Activated CD8-positive, alpha-beta memory T cell treated with anti-CD3 and anti-CD28 coated beads, Interleukin-2, amount 50 U/mL, for 48 hours (primary cell): ENCODE results near the gene LRRC7.

ENCODE experiments used
- DNase-seq: peaks from one replicate; pipeline ENCODE4 v3.0.0-alpha.2; 2020

The LRRC7 gene

DNA sequence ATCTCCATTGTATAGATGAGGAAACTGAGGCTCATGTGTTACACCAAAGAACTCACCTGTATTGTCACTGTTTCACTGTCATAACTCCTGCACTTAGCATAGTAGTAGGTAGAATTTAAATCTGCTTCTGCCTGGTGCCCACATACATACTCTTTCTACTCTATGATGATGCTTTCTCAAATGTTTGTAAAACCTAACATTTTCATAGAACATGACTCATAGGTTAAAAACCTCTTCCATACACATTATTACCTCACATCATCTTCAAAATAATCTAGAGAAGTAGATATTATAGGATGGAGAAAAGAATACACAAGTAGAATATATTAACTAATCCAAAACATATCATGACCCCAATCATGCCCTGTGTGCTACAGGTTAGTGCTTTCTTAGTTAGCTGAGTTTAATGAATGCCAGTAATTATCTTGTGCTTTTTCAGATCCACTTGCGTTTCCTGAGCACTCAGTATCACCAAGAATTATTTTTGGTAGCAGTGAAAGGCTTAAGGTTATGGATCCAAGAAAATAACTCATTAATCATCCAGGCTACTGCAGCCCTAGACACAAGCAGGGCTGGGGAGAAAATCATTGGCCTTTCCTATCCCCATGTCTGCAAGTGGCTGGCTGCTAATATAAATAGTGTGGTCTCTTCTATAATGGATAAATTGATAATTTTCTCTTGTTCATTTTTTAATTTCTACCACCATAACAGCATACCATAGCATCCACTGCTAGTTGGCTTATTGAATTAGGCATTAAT lies 480.8 kb downstream of the LRRC7 start:
- no peak for DNase-seq

DNA sequence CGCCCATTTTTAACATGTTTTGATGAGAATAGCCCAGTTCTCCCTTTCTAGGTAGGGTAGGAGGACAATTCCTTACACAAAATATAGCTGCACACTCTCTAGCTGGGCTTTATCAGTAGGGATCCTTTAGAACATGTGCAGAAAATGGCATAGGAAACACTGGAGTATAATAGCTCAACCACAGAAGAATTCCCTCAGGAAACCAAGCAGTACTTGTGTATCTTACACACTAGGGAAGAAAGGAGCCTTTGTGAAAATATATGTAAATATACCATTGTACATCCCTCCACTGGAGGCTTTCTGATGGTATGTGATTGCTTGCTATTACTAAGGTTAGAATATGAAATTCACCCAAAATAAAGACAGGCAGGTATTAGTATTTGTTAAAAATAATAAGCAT lies 484.2 kb downstream of the LRRC7 start:
- no peak for DNase-seq

DNA sequence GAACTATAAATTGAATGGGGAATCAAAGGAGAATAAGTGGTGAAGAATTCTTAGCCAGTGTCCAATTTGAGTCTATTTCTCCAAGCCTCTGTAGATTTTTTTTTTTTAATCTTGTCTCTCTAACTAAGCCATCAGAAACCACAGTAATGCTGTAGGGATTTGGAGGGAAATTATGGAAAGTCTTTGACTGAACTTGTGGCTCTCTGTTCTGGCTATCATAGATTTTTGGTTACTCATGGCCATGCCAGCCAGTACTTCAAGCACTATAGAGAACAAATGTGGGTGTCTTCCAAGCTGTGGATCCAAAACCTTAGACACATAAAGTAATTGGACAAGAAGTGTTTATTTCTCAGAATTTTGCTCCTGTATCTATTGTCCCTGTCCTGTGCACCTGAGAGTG lies 489.8 kb downstream of the LRRC7 start:
- no peak for DNase-seq

DNA sequence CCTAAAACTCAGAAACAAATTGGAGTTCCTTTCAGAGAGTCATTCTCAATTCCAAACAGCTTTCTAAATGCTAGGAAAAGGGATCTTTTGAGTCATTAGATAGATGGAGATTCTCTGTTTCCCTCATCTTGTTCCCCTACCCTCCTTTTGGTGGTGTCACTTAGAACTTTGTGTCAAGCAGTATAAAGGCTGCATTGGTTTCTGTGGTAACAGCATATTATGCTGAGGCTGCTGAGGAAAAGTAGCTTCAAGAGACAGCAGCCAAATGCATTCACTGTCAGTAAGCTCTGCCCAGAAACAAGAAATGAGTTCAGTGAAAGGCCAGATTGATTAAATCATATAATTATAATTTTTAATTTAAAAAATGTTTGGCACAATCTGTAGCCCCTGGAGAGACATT lies 493.5 kb downstream of the LRRC7 start:
- DNase-seq, result no peak

DNA sequence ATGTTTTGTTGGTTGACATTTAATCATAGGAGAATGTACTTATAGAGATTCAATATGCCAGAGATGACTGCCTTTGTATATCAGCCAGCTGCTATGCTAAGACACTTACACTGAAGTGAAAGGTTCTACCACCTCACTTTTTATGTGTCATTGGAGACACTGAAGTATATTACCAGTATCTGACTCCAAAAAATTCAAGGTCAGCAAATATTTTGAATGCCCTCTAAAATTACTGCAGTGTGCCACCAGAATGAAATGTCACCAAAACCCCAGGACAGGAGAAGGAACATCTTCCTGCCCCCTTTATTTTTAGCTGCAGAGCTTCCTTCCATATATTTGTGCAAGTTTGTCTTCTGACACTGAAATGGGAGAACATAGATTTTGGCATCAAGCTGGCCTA lies 496.1 kb downstream of the LRRC7 start:
- DNase-seq, result no peak

DNA sequence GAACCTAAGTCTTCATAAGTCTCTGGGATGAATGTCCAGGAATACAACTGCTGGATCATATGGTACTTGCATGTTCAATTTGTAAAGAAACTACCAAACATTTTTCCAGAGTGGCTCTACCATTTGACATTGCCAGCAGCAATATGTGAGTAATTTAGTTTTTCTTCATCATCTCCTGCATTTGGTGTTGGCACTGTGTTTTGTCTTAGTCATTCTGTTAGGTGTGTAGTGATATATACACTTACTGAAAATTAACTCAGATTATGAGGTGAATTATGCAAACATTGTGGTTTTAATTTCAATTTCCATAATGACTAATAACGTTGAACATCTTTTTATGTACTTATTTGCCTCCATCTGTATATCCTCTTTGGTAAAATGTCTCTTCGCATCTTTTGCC lies 499.0 kb downstream of the LRRC7 start:
- no peak for DNase-seq

DNA sequence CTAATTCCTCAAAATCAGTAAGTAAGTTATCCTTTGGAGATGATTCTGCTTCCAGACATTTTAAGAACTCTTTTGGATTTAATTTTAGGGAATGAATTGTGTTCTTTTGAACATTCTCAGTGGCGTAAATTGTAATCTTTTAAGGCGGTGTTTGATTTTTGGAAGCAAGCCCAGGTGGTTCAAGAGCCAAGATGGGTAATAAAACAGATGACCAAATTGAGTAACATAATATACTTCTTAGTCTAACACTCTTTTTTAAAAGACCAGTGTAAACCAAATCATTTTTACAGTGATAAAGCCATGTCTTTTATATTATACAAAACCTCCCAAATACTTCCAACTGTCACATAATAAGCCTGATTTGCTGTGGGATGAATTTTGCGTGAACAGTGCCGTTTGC lies 503.9 kb downstream of the LRRC7 start:
- no peak for DNase-seq

DNA sequence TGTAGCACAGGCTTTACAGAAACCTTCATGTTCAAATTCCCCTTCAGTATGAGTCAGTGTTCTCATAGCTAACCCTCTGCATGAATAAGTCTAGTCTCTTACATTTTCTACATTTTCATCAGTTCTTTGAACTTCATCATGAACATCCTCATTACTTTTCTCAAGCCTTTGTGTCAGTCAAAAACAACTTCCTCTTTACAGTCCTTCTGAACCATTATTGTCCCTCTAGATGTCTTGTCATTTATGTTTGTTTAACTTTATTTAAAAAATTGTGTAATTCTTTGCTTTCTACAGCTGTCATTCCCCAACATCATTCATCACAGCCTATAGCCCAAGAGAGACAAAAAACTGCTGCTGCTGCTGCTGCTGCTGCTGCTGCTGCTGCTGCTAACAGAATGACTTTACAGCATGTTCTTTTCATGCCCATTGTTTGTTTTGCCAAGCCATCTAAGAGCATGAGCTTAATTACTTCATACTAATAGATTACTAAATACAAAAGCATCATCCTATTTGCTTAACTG lies 504.6 kb downstream of the LRRC7 start:
- no peak for DNase-seq

DNA sequence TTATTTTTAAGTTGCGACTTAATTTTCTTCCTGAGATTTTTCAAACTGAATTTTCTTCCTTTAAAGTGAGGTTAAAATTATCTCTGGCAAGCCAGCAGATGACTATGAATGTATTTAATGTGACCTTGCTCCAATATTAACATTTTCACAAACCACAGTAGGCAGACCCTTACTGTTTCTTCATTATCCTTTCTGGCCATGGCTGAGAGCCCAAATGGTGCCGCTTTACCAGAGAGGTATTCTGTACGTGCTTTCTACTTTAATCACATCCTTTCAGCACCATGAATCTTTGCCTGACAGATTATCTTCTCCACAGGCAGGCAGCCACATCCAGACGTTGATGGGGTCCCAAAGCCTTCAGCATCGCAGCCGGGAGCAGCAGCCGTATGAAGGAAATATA lies 508.0 kb downstream of the LRRC7 start:
- no peak for DNase-seq

DNA sequence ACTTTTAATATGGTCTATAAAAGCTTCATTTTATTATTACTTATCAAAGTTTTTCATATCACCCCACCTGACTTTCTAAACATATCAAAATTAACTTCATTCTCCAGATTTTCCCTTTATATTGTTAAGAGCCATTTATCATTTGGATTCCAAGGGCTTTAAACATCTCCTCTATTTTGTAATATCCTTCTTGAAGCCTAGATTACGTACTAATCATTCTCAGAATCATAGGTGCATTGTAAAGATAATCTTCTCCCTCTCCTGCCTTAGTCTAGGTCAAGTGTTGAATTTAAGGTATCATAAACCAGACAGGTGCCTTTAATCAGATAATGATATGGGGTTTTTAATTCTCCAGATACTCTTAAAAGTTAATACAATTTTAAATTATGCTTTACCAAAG lies 509.3 kb downstream of the LRRC7 start:
- no peak for DNase-seq

DNA sequence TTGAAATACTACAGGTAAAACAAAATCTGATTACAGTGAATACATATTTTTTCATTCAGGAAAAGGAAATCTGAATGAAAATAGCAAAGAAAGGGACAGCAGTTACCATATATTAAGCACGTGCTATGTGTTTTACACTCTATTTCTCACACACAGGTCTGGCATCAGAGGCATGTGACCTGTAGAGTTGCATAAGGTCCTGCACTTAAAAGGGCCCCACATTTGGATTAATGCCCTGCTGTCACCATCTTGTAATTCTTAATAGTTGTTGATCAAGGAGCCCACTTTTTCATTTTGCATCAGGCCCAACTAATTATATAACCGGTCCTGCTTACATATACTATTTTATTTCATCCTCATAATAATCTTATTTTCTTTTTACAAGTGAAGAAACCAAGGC lies 511.8 kb downstream of the LRRC7 start:
- DNase-seq, result no peak

DNA sequence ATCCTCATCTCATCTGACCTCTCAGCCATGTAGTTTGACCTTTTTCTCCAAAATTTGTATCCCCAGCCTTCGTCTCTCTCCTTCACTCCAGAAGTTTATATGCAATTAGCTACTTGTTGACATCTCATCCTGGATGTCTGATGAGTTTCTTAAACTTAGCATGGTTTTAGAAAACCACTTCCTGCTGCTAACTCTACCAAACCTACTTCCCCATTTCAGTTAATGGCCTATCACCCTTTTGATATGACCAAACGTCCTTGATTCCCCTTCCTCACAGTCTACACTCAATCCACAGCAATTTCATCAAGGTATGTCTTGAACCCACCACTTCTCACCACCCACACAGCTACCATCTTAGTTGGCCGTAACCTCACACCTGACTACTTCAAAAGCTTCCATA lies 515.8 kb downstream of the LRRC7 start:
- no peak for DNase-seq

DNA sequence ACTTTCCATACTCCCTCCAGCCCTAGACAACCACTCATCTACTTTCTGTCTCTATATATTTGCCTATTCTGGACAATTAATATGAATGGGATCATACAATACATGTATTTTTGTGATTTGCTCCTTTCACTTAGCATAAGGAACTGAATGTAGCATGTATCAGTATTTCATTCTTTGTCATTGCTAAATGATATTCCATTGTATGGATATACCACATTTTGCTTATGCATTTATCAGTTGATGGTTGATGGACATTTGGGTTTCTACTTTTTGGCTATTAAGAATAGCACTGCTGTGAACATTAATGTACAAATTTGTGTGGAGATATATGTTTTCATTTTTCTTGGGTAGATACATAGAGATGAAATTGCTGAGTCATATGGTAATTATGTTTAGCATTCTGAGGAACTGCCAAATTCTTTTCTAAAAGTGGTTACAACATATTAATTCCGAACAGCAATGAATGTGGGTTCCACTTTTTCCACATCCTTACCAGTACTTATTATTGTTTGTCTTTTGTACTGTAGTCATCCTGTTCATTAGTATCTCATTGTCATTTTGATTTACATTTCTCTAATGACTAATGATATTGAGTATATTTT lies 516.7 kb downstream of the LRRC7 start:
- no peak for DNase-seq

DNA sequence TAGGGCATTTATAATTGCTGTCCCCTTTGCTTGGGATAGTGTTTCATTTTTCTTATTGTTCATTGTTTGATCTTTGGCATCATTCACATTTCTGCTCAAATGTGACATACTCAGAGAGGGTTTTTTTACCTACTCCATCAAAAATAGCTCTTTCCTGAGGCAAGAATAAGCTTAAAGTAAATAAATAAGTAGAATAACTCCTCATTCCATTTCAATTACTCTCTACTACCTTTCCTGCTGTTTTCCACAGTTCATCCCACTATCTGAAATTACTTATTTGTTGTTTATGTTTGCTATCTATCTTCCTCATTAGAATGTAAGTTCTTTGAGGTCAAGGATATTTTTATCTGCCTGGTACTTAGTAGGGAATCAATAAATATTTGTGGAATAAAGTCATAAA lies 517.8 kb downstream of the LRRC7 start:
- DNase-seq, result no peak

DNA sequence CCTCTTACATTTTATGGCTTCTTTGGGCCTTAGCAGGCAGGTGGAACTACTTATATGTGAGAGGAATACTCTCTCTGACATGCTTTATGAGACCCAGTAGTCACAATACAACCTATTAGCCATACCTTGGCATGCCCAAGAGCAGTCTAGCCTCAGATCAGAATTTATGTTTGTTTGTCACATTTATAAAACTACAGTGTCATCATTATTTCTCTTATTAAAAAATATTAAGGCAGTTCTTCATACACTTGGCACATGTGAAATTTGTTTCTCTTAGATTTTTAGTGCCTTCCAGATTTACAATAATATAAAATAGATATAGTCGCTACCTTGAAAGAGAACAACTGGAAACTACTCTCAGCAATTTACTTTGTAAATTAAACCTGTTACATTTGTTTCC lies 519.2 kb downstream of the LRRC7 start:
- DNase-seq, result no peak

DNA sequence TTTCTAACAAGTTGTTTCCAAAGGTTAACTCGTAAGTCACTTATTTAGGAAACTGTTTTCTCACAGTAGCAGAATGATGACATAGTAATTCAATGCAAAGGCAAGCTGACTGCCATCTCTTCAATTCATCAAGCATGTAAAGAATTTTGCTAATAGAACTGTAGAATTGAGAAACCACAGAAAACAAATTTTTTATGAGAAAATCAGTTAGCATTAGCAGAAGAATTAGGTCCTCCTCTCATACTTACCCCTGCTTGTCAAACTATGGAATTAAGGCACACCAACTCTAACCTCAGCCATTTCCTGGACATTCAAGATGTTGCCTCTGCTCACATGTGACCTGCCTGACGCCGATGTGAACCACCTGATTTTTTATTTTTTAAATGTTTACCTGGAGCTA lies 522.4 kb downstream of the LRRC7 start:
- no peak for DNase-seq

DNA sequence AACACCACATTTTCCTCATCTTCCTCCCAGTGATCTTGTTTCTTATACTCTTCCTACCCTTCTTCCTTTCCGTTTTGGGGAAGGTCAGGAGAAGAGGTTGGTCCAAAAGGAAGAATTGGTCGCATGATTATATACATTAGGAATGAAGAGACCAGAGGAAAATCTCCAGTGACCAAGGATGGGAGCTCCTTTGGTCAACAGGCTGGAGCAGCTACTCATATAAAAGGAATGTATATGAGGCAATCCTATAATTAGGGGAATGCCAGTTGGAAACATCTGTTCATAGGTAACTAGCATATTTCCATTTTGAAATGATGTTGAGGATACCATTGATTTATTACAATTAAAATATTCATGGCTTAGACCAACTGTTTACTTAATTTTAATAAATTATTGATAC lies 523.2 kb downstream of the LRRC7 start:
- no peak for DNase-seq

DNA sequence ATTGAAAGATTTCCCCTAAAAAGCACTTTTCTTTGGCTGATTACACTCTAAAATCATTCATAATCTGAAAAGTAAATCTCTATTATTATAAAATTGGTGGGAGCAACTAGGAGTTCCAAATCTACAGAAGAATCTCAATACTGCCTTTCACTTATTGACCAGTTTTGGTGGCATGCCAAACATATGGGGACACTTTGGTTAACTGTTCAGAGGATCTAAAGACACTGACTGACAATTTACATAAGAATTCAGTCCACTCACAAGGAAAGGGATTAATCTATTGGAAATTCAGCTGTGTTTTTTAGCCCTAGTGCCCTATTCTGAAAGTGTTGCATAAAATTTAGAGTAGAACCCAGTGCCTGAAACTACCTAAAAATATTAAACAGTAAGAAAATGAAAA lies 524.1 kb downstream of the LRRC7 start:
- DNase-seq, result no peak

DNA sequence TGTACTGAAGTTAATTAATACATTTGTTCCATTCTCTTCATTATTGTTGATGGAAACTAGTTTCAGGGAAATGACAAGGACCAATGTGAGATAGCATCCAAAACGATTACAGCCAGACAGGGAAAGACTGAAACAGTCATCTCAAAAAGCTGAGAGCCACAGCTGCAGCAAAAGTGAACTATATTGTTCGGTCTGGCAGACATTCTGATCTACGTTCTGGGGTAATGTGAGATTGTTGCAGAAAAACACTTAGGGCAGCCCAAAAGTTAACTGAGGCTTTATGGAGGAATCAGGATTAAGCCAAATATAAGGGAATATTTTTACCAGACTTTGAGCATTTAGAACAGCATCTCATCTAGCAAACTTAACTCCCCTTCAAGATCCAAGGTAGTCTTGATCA lies 524.8 kb downstream of the LRRC7 start:
- no peak for DNase-seq

DNA sequence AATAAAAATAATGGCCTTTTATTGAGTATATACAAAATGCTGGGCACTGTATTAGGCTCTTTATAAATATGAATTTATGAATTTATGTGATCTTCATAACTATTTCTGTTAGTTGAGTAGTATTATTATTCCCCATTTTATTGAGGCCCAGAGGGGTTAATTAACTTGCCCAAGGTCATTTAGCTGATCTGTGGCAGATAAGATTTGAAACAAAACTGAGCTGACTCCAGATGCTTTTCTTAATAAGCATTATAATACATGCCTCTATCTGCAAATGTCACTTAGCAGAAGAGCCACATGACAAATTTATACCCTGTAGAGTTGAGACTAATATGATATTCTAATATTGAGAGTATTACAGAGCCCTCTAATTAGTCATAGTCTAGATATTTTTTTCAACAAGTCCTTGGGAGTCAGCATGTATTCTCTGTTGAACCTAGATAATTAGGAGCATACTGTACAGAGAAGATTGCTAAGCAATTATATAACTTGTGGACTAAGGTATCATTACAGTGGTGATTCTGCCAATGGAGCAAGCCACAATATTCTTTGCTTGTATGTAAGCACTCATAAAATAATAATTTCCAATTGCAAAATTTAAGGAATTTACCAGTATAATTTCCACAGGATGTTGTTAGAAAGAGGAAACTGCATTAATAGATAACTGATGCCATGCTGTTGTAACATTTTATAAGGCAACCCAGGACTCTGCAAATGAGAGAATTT lies 525.7 kb downstream of the LRRC7 start:
- DNase-seq, result no peak

DNA sequence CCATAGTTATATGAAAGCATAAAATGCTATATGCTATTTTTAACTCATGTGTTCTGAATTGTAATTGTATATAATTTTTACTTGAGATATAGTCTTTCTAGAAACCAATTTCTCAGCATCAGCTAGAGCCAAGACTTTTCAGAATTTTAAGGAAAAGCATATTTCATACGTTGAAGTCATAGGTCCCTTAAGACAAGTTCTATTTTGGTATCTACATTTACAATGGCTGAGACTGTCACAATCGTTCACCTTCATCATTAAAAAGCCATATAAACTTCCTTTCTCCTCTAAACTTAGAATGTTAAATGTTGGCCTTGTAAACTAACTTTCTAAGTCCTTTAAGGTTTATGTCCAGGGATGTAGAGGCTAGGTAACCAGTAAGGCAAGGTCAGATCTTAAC lies 533.5 kb downstream of the LRRC7 start:
- no peak for DNase-seq

DNA sequence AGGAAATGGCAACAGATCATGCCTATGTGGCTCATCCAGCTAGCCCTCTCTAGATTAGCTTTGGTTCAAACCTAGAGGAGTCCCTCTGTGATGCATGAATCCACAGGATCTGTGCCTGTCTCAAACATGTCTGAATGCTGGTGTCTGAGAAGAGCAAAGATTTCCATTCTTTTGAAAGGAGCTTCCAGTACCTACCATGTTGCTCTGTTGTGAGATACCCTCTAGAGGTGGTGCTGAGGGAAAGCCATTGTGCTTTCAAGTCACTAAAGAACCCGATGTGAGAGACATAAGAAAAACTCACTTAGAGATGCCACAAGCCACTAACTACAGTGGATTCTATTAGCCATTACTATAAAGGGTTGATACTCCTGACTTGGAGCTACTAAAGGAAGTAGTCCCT lies 534.1 kb downstream of the LRRC7 start:
- DNase-seq, result no peak

DNA sequence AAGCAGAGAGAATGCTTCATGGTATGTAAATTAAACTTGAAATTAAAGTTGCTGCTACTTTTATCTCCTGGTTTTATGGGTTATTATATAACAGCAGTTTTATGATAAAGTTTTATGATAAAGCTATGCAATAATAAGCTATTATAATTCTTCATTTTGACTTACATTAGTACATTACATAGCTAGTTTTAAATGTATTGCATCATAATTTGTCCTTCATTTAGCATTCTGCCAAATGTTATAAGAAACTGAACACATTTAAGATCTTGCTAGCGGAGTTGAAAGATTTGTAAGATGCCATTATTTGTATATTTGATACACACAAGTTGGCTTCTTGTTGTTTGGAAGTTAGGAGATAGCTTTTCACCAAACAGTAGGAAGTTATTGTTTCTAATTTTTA lies 536.0 kb downstream of the LRRC7 start:
- no peak for DNase-seq

DNA sequence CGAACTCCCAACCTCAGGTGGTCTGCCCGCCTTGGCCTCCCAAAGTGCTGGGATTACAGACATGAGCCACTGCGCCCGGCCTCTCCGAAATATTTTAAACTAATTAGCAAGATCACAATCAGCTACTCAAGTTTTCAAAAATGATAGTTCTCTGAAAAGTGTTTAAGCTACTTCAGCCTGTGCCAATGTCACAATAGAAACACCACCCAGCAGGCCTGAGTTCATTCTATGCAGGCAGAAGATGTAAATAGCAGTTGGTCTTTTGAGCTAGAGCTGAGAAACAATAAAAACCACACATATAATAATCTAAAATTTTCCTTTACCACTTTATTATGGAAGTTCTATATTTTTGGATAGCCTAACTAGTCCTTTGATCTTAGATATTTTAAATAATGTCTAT lies 541.5 kb downstream of the LRRC7 start:
- no peak for DNase-seq
